GM10847 (cell line): Measurements from ENCODE around the gene RWDD1.

ENCODE experiments used
- POLR2A ChIP-seq: IDR thresholded peaks from 2 replicates; pipeline ENCODE4 v1.6.1; 2011; ENCODE audit not compliant: insufficient read length; ENCODE audit errors: extremely low read depth

Gene RWDD1

DNA sequence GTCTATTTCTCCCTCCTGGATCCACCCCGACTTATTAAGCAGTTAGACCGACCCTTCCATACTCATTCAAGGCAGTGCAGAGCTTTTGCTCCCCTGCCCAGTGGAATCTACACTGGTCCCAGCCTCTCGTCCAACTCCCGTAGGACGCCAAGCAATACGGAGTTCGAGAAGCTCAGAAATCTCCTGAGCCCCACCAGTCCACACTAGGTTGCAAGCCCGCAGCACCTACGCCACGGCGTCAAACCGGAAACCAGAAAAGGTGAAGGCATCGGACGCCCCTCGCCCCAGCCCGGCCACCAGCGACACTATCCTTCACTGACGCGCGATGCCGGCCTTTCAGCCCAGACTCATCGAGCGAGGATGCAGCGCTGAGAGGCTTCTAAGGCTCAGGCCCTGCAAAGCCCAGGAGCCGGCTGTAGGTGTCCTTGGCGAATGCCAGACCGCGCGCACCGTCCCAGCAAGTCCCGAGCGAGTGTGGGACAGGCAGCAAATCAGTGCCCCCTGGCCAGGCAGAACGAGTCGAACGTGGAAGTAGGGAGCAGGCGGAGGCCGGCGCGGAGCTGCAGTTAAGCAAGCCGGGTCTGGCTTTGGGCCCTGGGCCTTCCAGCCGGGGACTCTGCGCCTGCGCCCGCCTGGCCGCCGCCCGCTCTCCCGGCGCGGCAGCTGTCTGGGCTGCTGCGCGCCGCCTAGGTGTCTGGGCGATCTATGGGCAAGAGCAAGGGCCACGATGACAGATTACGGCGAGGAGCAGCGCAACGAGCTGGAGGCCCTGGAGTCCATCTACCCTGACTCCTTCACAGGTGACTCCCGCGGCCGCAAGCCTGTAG, at the start of gene RWDD1:
RWDD1 (plus strand) TSS at position 649 of the 827 bp plus-strand sequence; CDS start at position 728, 79 bp downstream.
- peak; percentile 80 for TF ChIP-seq POLR2A

DNA sequence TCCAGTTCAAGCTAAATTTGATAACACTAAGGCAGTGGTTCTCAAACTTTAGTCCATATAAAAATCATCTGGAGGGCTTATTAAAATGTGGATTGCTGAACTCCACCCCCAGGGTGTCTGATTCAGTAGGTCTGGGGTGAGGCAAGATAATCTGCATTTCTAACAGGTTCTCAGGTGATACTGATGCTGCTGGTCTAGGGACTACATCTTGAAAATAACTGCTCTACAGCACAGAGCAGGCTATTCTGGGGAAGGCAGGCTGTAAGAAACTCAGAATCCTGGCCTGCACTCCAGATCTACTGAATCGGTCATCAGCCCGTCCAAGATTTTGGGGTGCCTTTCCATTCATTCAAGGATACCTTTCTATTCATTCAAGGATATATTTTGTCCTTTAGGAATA, 48.4 kb upstream of the RWDD1 start:
- no peak for TF ChIP-seq POLR2A

DNA sequence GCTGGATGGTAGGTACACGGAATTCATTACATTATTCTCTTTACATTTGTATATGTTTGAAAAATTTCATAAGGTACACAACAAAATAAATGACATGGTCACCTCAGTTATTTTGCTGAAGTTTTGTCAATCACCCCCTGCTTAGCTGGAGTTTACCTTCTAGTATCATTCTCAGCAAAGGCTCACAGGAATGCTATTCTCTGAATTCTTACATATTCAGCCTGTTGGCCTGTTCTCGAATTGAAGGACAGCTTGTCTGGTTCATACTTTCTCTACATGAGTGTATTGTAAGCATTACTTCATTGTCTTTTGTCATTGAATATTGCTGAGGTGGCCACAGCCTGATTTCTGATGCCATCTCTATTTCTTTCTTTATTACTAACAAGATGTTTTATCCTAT, 47.1 kb upstream of the RWDD1 start:
- no peak for TF ChIP-seq POLR2A

- no peak for TF ChIP-seq POLR2A
These were observed 43.2 kb upstream of the RWDD1 start for GRCh38 chr6:116528133-116528532.

- TF ChIP-seq POLR2A: no peak
These were observed 42.5 kb upstream of the RWDD1 start for GRCh38 chr6:116528780-116529179.

GRCh38 chr6:116529466-116530290, 41.6 kb upstream of the RWDD1 start:
- no peak for TF ChIP-seq POLR2A

- TF ChIP-seq POLR2A: no peak
These were observed 40.9 kb upstream of the RWDD1 start for GRCh38 chr6:116530436-116530835.

DNA sequence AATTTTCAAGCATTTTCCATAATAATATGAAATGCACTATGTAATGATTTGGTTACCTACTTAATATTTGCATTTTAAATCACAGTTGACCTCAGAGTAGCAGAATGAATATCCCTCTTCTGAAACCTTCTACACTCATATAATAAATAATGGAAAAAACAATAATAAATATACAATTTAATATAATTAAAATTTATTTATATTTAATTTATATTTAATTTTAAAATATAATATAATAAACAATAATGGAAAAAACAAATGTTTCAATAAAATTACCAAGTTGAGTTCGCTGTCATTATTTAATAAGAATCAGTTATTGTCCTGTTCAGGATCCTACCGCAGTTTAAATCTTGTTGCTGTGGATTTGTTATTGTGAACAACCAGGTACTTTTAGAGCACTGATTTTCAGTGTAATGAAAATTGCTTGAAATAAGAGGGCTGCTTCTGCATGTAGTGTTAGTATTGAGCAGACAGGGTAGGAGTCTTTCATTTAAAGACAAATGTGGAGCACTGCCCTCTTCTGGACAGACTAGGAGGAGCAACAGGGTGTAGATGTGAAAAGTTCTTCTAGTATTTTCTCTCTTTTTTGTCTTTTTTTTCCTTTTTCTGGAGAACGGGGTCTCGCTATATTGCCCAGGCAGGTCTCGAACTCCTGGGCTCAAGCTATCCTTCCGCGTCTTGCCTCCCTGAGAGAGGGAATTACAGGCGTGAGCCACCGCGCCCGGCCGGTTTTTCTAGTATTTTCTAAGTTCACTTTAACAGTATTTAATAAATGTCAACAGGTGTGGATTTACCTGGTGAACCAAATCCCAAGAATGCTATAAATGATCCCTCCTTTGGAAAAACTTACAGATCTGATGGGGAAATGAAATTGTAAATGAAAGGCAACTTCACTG, 39.4 kb upstream of the RWDD1 start:
- TF ChIP-seq POLR2A: no peak

GRCh38 chr6:116533233-116533957, 37.9 kb upstream of the RWDD1 start:
- no peak for TF ChIP-seq POLR2A

DNA sequence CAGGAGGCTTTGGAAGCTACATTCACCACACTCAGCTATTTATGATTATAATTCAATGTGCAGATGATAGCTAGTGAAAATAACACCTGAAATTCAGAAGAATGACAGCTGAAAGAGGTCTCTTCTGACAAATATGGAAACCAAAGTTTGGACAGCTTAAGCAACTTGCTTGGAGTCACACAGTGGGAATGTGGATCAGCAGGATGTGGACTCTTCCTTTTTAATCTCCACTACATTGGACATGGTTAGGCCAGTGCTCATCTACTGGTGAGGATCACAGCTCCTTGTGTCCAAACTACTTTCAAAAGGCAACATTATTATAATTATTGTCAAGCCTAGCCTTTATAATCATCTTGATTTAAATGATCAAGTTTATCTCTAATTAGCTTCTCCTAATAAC, 36.2 kb upstream of the RWDD1 start:
- TF ChIP-seq POLR2A: no peak

- TF ChIP-seq POLR2A: no peak
These were observed 35.1 kb upstream of the RWDD1 start for GRCh38 chr6:116536216-116536621.

DNA sequence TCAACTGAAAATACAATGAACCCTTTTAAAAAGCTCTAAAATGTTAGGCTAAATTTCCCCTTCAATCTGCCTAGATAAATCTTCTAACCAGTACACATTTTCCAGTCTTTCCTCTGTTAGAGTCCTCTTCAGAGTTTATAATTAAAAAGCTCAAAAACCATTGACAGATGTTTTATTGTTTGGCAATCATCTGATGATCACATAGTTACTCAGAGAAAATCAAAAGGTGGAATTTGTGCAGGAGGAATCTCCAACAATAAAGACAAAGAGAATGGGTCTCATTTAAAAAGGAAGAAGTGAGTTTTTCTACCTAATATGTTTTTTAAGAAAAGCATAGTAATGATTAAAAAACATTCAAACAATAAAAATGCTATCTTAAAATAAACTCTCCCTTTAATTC, 28.9 kb upstream of the RWDD1 start:
- TF ChIP-seq POLR2A: no peak

DNA sequence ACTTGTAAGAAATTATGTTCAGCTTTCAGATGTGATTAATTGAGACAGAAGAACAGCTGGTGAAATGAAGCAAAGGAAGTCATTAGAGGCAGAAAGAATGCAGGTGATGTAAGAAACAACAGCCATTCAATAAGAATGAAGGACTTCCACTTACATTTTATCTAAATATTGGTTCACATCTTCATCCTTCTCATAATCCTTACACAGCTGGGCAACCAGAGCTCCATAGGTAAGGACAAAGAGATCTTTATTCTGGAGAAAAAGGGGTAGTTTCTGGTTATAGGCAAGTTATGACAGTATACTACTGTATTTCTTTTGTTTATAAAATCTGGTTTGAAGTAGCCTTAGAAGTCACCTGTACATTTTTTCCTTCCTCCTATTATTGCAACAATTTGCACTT, 28.2 kb upstream of the RWDD1 start:
- no peak for TF ChIP-seq POLR2A

- no peak for TF ChIP-seq POLR2A
These were observed 25.7 kb upstream of the RWDD1 start, which contains the start of gene TRAPPC3L for GRCh38 chr6:116545651-116546050. TRAPPC3L (minus strand) TSS chr6:116545684; CDS start chr6:116545514, 170 bp downstream.
